AG04450 (cell line): ENCODE measurements around the gene NOCT. TPM values are rescaled to one million over a fixed set of nuclear protein-coding genes. Genes with fewer than 3 reads are reported as not detected.
"Not testable (repeated sequence)": the region's sequence is repeated elsewhere in the genome, so short reads cannot be mapped to it uniquely, and the experiment has no call there.

Experiments used
- CTCF ChIA-PET: fragments of 300-600, 350-600 bp; formaldehyde crosslinking; extraction: SDS; loops from one replicate; lab custom pipeline; 2022; ENCODE audit warnings: antibody characterized with exemption, inconsistent platforms; lab: Charles Lee
- POLR2A ChIA-PET: fragments of 350-600 bp; formaldehyde crosslinking; extraction: SDS; loops from one replicate; lab custom pipeline; 2021; ENCODE audit warnings: antibody characterized with exemption, inconsistent platforms; lab: Yijun Ruan, JAX
- DNase-seq: peaks from one replicate; pipeline ENCODE4 v3.0.0-alpha.2; 2011; ENCODE audit warnings: low read depth, low spot score
- H3K27ac ChIP-seq: one replicate; pipeline ENCODE4 v1.5.1; 2012; ENCODE audit warnings: low read depth, low read length, control low read depth
- H3K27me3 ChIP-seq: one replicate; pipeline ENCODE4 v1.6.0; 2012; ENCODE audit warnings: low read length; ENCODE audit not compliant: control insufficient read depth, insufficient read depth
- H3K4me3 ChIP-seq: 2 replicates; pipeline ENCODE4 v1.5.1; 2011; ENCODE audit warnings: mild to moderate bottlenecking, low read depth, low read length, control low read depth
- H3K9me3 ChIP-seq: 2 replicates; pipeline ENCODE4 v1.5.1; 2012; ENCODE audit warnings: low read length; ENCODE audit not compliant: control insufficient read depth, insufficient read depth
- polyA plus RNA-seq: library from polyadenylated mRNA; depleted of rRNA; stranded (reverse); fragments of >200 nt; gene quantifications from 2 replicates; pipeline ENCODE4 v1.2.3, GENCODE V29; 2011
- TF ChIP-seq, protein P1 (sequence below): IDR thresholded peaks from 2 replicates; pipeline ENCODE4 v1.5.1; 2011; ENCODE audit warnings: low read depth, low read length, control low read depth, inconsistent platforms

The NOCT gene
- polyA plus RNA-seq, 1 experiment = 5.8 TPM

DNA sequence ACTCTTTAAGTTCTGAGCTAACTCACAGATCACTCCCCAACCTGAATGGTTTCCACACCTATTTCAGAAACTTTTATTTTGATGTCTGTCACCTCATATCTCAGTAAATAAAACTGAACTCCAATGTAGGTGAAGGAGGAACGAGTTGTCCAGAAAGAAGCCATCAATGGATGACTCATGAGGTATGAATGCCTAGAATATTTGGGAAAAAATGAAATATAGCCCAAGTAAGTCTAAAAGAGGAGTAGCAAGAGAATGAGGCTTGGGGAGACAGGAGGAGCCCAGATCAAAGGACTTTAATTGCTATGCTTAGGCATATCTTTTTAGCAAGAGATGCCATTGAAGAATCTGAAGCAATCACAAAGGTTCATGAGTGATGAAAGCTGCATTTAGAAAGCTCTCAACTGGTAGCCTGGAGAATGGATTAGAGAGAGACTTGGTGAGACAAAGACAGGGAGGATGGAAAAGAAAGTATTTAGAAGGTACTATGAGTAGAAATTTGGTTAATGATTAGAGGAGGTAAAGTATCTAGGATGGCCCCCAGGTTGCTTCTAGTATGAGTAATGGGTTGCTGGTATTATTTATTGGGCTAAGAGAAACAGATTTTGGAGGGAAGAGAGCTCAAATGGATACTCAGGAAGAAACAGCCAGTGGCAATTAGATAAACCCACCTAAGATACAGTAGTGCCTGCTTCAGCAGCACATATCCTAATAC is 39.4 kb downstream of the NOCT start:
- ChIA-PET POLR2A (no interaction called here), CTCF (interaction anchor here (2.1 kb wide), 1 partner anchor 24 kb away, joined by 10 read pairs; no protein-coding TSS in a partner anchor)
- no peak overlapping the region for H3K4me3 ChIP-seq
- no peak for DNase-seq
- TF ChIP-seq, protein P1, sequence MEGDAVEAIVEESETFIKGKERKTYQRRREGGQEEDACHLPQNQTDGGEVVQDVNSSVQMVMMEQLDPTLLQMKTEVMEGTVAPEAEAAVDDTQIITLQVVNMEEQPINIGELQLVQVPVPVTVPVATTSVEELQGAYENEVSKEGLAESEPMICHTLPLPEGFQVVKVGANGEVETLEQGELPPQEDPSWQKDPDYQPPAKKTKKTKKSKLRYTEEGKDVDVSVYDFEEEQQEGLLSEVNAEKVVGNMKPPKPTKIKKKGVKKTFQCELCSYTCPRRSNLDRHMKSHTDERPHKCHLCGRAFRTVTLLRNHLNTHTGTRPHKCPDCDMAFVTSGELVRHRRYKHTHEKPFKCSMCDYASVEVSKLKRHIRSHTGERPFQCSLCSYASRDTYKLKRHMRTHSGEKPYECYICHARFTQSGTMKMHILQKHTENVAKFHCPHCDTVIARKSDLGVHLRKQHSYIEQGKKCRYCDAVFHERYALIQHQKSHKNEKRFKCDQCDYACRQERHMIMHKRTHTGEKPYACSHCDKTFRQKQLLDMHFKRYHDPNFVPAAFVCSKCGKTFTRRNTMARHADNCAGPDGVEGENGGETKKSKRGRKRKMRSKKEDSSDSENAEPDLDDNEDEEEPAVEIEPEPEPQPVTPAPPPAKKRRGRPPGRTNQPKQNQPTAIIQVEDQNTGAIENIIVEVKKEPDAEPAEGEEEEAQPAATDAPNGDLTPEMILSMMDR = no peak
- no peak overlapping the region for H3K27ac ChIP-seq
- H3K9me3 ChIP-seq = no peaks in the 10 kb centered on the region
- no peaks in the 10 kb centered on the region for H3K27me3 ChIP-seq

DNA sequence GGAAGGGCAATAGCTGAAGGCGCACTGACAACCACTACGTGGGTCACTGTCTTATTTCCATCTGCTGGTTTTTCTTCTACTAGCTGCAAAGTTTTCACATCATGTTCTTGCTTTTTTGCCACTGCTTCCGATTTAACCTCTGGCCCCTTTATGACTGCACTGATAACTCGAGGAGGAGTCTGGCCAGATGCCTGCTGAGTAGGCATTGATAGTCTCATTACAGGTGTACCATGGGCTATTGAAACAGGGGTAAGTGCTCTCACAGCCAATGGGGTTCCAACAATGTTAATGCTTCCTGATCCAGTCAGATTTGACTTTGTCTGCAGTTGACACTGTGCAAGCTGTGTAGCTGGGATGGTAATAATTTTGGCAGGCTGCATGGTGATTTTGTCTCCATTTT is 43.4 kb downstream of the NOCT start:
- H3K27ac ChIP-seq, H3K4me3 ChIP-seq, DNase-seq, H3K9me3 ChIP-seq, POLR2A ChIA-PET, H3K27me3 ChIP-seq: not testable (repeated sequence)
- CTCF ChIA-PET = interaction anchor here (1.2 kb wide), 1 partner anchor 29 kb away, joined by 7 read pairs; no protein-coding TSS in a partner anchor

DNA sequence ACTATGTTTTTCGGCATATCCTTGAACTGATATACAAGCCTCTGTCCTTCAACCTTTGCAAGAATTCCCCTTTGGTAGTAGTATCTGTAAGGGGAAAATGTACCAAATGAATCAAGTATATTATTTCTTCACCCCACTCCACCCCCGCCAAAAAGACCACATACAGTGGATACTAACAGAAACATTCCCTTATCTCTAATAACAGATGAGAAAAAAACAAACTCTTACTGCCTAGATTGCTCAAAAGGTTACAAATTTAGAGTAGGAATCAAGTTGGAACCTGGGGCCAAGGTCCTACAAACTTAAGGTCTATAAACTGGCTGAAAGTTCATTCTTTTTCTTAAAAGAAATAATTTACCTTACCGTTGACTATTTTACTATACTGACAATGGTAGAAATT is 45.0 kb downstream of the NOCT start:
- no peak overlapping the region for H3K4me3 ChIP-seq
- H3K9me3 ChIP-seq = no peaks in the 10 kb centered on the region
- TF ChIP-seq, protein P1 = no peak
- ChIA-PET CTCF (interaction anchor here (1.4 kb wide), 1 partner anchor 30 kb away, joined by 3 read pairs; no protein-coding TSS in a partner anchor), POLR2A (no interaction called here)
- no peak overlapping the region for H3K27ac ChIP-seq
- DNase-seq = no peak
- no peaks in the 10 kb centered on the region for H3K27me3 ChIP-seq

DNA sequence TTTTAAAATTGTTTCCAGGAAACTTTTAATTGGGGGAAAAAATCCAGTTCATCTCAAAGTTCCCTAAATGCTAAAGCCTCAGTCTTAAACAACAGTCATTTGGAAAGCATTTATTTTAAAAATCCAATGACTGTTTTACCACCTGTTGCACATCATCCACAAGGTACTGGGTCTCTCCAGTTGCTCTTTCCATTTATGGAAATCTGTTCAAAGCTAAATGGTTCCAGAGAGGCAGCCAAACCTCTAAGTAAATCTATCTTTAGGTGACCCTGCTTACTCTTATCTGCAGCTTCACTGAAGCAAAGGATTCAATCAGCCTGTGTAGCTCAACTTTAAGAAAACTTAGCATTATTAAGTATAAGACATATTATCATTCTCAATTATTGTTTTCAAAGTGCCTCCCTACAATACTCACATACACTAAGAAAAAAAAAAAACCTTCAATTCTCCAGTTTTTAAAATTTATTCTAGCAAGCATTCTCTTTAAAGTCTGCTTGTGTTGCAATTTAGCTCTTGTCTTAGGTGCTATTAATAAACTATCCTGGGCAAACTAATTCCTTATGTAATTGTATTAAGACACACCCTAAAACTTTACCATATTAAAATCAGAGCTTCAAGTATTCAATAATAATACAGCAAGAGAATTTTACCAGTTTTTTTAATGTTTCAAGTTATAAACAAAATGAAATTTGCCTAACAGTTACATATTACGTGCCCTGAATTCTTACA is 60.6 kb downstream of the NOCT start:
- Histone ChIP-seq H3K27ac (no peak overlapping the region), H3K9me3 (no peaks in the 10 kb centered on the region), H3K27me3 (no peaks in the 10 kb centered on the region), H3K4me3 (no peak overlapping the region)
- ChIA-PET POLR2A (interaction anchor here (0.7 kb wide), 1 partner anchor 223 kb away, joined by 4 read pairs; no protein-coding TSS in a partner anchor), CTCF (interaction anchor here (0.7 to 8.5 kb wide), 4 partner anchors 22 to 220 kb away, joined by 3 to 53 read pairs (median 8); no protein-coding TSS in a partner anchor)
- TF ChIP-seq, protein P1 = no peak
- no peak for DNase-seq

DNA sequence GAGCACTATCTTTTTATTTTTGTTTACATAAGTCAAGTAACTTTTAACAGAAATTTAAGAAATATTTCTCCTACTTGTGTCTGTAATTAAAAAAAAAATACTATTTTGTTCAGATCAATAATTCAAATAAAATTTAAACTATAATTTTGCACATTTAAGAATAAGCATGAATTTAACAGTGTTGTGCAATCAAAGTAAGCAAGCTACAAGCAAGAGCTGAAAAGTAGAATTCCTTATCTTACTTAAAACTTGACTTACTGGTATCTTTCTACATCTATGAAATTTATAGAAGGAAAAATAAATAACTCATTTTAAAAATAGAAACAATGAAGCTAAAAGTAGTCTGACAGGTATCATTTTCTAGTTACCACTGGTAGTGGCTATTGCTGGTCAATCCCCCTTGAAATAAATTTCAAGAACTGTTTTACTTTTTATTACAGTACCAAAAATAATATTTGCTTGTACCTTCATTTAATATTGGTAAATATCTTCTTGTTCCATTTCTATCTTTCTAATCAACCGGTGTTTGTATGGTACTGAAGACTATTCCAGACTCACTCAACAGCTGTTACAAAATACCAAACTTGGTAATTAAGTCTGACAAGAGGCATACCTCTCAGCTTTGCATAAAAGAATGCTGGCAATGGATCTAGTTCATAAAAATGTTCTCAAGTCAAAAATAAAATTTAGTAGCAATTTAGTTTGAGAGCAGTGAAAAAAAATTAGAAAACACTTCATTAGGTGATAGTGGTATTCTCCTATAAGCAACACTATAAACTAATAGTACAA is 62.2 kb downstream of the NOCT start:
- Histone ChIP-seq H3K27ac (no peak overlapping the region), H3K9me3 (no peaks in the 10 kb centered on the region), H3K27me3 (no peaks in the 10 kb centered on the region), H3K4me3 (no peak overlapping the region)
- no peak for DNase-seq
- ChIA-PET POLR2A (no interaction called here), CTCF (interaction anchor here (0.6 to 8.5 kb wide), 4 partner anchors 21 to 218 kb away, joined by 3 to 53 read pairs (median 14); no protein-coding TSS in a partner anchor)
- TF ChIP-seq, protein P1 = no peak
